HG02610 (cell line): ENCODE data around the gene ELOVL6.
"Not testable (repeated sequence)": the region's sequence is repeated elsewhere in the genome, so short reads cannot be mapped to it uniquely, and the experiment has no call there.

Experiments
- ATAC-seq: cut with Tn5 transposase; IDR thresholded peaks from one replicate; pipeline ENCODE4 v1.9.1; 2021; ENCODE audit warnings: mild to moderate bottlenecking, moderate library complexity; ENCODE audit not compliant: unreplicated experiment

ELOVL6 gene

GRCh38 chr4:110039164-110039563 is 159.3 kb downstream of the ELOVL6 start:
- ATAC-seq: not testable (repeated sequence)

DNA sequence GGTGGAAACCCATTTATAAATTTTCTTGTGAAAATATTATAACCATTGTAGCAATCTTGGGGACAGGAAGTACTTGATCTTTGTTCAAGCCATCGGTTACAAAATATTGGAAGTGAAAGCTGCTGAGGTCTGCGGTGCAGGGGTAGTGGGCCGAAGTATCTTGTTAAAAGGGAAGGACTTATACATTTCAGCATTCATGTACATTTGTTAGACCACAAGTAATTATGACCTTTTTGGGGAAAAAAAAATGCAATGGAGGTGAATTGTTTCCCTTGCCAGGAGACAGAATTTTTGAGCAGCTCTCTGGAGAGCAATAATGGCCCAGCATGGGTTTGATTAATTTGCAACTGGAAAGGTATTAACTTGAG is 164.4 kb downstream of the ELOVL6 start:
- peak; percentile 98 for ATAC-seq

- ATAC-seq: peak; percentile 12
These were observed 164.9 kb downstream of the ELOVL6 start for GRCh38 chr4:110033355-110034025.

DNA sequence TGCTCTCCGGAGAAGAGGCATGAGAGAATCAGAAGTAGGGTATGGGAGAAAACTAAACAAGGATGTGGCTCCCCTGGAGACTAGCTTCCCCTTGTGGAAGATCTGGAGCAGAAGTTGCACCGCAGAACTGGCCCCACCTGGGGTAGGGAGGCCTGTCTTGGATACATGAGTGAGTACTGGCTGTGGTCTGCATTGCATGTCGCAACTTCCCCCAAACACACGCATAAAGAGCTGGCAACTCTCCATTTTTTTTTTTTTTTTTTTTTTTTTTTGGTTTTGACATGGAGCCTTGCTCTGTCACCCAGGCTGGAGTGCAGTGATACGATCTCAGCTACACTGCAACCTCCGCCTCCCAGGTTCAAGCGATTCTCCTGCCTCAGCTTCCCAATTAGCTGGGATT is 165.8 kb downstream of the ELOVL6 start:
- no peak for ATAC-seq

DNA sequence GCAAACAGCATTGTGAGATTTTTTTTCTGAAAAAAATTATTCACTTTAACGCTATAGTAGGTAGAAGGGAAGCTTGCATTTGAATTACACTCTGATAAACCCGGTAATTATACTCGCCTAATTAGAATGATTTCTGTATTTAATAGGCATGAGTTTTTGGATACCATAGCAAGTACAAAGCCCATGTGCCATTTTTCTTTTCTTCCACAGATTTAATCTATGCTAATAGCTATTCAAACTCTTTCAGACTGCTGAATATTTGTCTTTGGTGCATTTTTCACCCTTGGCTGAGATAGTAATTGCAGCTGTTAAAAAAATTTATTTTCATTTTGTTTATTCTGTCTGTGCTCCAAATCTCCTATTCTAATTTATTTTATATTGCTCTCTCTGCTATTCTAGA is 172.7 kb downstream of the ELOVL6 start:
- no peak for ATAC-seq

DNA sequence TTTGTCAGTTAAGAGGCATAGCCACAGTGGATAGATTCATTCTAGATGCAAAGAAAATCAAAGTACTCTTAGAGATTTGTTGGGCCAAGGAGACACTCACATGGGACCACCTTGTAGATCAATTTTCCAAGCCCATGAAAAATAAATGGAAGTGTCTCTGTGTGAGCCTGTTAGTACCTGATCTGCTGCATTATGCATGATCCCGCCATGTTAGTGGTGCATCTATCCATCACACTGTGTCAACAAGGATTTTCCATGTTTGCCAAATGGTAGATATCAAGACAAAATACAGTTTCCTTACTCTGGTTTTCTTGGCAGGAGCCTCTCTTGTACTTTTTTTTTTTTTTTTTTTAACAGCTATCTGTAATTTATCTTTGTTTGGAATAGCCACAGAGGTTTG is 173.4 kb downstream of the ELOVL6 start:
- no peak for ATAC-seq

GRCh38 chr4:110022457-110022856 is 176.0 kb downstream of the ELOVL6 start:
- ATAC-seq: no peak

DNA sequence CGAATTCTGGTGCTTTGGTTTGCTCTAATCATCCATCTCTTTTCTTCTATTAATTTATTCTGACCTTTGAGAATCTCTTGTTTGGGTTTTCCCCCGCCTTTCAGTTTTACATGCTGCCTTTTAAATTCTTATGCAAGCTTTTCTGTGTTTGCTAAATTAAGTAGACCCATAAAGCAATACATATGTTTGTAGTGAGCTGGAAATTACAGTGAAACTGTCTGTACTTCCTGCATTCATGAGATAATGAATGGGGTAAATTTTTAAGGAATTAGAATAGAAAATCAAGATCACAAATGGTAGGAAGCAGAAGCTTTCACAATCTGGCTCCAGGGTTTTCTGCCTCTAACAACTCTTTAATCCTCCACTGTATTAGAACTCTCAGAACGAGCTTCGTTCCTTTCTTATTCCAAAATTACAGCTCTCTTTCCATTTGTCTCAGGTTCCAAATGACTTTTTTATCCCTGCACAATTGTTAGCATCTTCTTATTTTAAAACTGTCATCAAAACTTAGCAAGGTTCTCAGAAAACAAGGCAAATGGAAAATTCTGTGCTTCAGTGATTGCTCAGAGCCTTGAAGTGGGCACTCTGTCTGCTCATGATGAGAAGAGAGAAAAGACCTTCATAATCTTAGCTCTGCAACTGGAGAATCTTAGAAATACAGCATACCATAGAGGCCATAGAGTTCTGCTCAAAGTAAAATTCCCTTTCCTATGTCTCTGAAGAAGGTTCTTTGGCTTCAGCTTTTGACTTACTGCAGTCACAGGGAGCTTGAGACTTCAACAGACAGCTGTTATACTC is 177.6 kb downstream of the ELOVL6 start:
- no peak for ATAC-seq

GRCh38 chr4:110020139-110020538 is 178.3 kb downstream of the ELOVL6 start:
- no peak for ATAC-seq

GRCh38 chr4:110019153-110019552 is 179.3 kb downstream of the ELOVL6 start:
- ATAC-seq: no peak

GRCh38 chr4:110014233-110014632 is 184.2 kb downstream of the ELOVL6 start:
- no peak for ATAC-seq

DNA sequence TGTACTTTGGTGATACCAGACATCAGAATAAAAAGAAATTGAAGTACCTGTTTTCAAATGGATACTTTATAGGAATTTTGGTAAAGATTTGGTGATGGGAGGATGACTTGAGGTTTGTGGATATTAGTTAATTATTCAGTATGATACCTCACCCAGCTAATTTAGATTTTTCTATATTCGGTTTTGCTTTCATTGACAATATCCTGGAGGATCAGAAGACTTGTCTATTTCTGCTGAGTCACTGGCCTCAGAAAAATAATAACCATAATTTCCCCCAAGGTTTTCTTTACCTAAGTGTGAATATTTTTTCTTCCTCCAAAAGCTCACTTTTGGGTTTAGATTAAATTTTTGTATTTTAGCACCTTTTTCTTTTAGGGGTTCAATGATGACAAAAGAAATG is 185.5 kb downstream of the ELOVL6 start:
- no peak for ATAC-seq

DNA sequence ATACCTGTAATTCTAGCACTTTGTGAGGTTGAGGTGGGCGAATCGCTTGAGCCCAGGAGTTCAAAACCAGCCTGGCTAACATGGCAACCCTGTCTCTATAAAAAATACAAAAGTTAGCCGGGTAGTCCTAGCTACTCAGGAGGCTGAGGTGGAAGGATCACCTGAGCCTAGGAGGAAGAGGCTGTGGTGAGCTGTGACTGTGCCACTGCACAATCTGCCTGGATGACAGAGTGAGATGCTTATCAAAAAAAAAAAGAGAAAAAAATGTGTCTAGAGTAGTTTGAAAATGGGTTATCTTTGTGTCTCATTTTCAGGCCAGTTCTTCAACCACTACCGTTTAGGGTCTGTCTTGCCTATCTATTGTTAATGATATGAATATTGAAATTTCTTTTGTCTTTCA is 187.6 kb downstream of the ELOVL6 start:
- ATAC-seq: no peak

GRCh38 chr4:110009550-110009949 is 188.9 kb downstream of the ELOVL6 start:
- ATAC-seq: no peak

DNA sequence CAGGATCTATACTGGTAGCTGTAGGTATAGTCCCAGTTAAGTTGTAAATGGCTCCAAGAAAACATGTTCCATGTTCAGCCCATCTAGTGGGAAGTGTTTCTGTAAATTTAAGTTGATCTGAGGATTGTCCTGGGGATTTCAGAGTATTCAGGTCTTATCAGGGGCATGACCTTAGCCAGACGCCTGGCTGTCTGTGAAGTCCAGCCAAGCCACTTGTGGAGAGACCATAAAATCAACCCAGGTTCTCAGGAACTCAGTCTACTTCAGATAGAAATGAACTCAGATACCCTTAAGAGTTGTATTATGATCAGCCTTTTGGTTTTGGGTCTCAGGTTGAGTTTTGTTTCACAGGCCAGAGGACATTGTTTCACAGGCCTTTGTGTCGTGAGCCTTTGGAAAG is 189.9 kb downstream of the ELOVL6 start:
- ATAC-seq: no peak

GRCh38 chr4:110007217-110007616 is 191.2 kb downstream of the ELOVL6 start:
- ATAC-seq: no peak

DNA sequence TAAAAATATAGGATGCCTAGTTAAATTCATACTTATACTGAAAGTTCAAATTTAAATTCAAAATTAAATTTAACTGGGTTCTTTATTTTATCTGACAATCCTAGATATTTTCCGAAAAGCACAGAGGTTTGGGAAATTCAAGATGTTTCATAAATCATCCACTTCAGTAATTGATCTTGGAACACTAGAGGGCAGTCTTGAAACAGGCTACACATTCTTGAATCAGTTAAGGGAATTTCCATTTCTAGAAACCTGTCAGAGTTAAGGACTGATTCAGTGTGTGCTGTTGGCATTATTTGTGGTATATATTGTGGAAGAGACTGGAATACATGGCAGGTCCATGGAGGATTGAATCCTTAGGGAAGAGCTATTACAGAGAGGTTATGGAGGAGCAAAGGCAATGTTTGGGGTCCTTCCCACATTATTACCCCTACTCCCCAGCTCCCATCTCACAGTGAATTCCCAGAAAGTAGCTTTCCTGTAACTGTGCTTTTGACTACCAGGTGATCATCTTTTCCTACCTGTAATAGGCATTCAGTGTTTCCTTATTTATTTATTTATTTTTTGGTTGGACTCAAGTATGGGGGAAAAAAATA is 192.9 kb downstream of the ELOVL6 start:
- peak; percentile 83 for ATAC-seq

GRCh38 chr4:110004556-110004955 is 193.9 kb downstream of the ELOVL6 start:
- no peak for ATAC-seq

DNA sequence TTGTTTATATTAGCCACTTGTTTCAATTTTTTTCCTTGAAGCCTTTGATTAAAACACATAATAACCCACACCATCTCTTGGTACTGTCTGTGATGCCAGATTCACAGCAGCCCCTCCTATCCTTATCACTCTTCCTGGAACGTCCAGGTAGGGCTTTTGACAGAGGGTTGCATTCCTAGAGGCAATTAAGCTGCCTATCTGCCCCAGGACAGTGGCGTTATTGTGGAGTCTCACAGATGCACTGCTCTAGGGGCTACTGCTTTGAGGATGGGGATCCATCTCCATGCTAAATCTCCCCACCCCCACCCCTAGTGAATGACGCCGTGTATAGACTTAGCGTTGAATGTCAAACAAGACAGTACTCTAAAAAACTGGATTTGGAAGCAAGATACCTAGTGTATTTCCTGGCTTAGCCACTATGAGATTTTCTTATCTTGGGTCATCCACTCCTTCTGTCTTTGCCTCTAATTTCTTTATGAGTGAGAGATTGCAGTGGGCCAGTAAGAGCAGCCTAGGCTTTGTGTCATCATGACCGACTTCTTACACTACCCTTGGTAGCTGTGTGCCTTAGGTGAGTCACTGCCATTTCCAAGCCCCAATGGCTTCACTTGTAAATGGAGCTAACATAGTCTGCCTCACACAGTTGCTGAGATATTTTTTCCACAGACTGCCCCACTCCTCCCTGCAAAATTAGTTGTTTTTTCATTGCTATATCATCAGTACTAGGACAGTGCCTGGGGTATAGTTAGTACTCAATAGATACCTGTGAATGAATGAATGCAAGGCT is 194.8 kb downstream of the ELOVL6 start:
- no peak for ATAC-seq

GRCh38 chr4:110002326-110002725 is 196.1 kb downstream of the ELOVL6 start:
- ATAC-seq: no peak

DNA sequence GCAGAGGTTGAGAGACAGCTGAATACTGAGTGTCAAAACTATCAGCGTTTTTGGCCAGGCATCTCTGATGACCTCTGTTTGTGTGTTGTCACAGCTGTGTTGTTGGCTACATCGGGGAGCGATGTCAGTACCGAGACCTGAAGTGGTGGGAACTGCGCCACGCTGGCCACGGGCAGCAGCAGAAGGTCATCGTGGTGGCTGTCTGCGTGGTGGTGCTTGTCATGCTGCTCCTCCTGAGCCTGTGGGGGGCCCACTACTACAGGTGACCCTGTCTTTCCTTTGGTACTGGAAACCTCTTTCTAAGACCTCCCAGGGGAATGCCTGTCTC is 198.9 kb downstream of the ELOVL6 start:
- ATAC-seq: no peak
